Keratinocyte (primary cell): Measurements from ENCODE around the gene GLIS2. TPM values are rescaled to one million over a fixed set of nuclear protein-coding genes. Genes with fewer than 3 reads are reported as not detected.

Experiments
- DNase-seq: peaks from one replicate; pipeline ENCODE4 v3.0.0-alpha.2; 2011; ENCODE audit warnings: low read depth, missing footprints, low spot score
- FAIRE-seq: peaks from 2 replicates; lab custom pipeline; 2011; peaks lifted over from hg19 to GRCh38; lab: Jason Lieb, UNC
- H2AFZ ChIP-seq: 2 replicates; pipeline ENCODE4 v1.6.0; 2012; ENCODE audit warnings: low read length, control low read depth, inconsistent platforms; ENCODE audit not compliant: control insufficient read depth
- H3K27ac ChIP-seq: 2 replicates; pipeline ENCODE4 v1.5.1; 2011; ENCODE audit warnings: low read length; ENCODE audit not compliant: control insufficient read depth, insufficient read depth
- H3K27me3 ChIP-seq: 3 replicates; pipeline ENCODE4 v1.6.0; 2011; ENCODE audit warnings: low read length; ENCODE audit not compliant: control insufficient read depth, insufficient read depth; ENCODE audit errors: extremely low read depth
- H3K36me3 ChIP-seq, 2 experiments: 2 replicates in 1 of 2; 3 replicates in 1 of 2; pipeline ENCODE4 v1.5.1; 2011; ENCODE audit warnings: low read length in 2 of 2, mild to moderate bottlenecking in 1 of 2; ENCODE audit not compliant: control insufficient read depth in 2 of 2, insufficient read depth in 2 of 2; ENCODE audit errors: extremely low read depth in 1 of 2
- H3K4me1 ChIP-seq: 3 replicates; pipeline ENCODE4 v1.5.1; 2011; ENCODE audit warnings: low read length; ENCODE audit not compliant: control insufficient read depth, insufficient read depth; ENCODE audit errors: extremely low read depth
- H3K4me2 ChIP-seq: 3 replicates; pipeline ENCODE4 v1.6.0; 2011; ENCODE audit warnings: low read depth, low read length; ENCODE audit not compliant: control insufficient read depth, insufficient read depth; ENCODE audit errors: extremely low read depth
- H3K4me3 ChIP-seq, 3 experiments: fragments of 200-600 bp in 1 of 3; sonication (generic) in 1 of 3; 2 replicates in 2 of 3; 3 replicates in 1 of 3; pipeline ENCODE4 v1.5.1; 2011 to 2016; ENCODE audit warnings: low read length in 3 of 3, mild to moderate bottlenecking in 3 of 3, control low read depth in 2 of 3, inconsistent platforms in 1 of 3, low read depth in 1 of 3, mixed read lengths in 1 of 3, mixed run types in 1 of 3, moderate library complexity in 1 of 3; ENCODE audit not compliant: control insufficient read depth in 2 of 3, insufficient read depth in 2 of 3; ENCODE audit errors: extremely low read depth in 1 of 3
- H3K79me2 ChIP-seq: 2 replicates; pipeline ENCODE4 v1.6.0; 2012; ENCODE audit warnings: low read length; ENCODE audit not compliant: control insufficient read depth, insufficient read depth
- H3K9ac ChIP-seq: 3 replicates; pipeline ENCODE4 v1.6.0; 2011; ENCODE audit warnings: low read length; ENCODE audit not compliant: control insufficient read depth, insufficient read depth; ENCODE audit errors: extremely low read depth
- H3K9me1 ChIP-seq: 3 replicates; pipeline ENCODE4 v1.6.0; 2011; ENCODE audit warnings: low read length; ENCODE audit not compliant: control insufficient read depth, insufficient read depth; ENCODE audit errors: extremely low read depth
- H3K9me3 ChIP-seq: 2 replicates; pipeline ENCODE4 v1.5.1; 2012; ENCODE audit warnings: low read depth, low read length; ENCODE audit not compliant: control insufficient read depth
- H4K20me1 ChIP-seq: 3 replicates; pipeline ENCODE4 v1.6.0; 2011; ENCODE audit warnings: low read length; ENCODE audit not compliant: control insufficient read depth, insufficient read depth; ENCODE audit errors: extremely low read depth
- CTCF ChIP-seq, 3 experiments: IDR thresholded peaks in 1 of 3; conservative IDR thresholded peaks in 1 of 3; optimal IDR thresholded peaks in 1 of 3; 2 replicates in 2 of 3; 3 replicates in 1 of 3; pipeline versions ENCODE3 to v1.5.1; 2011; ENCODE audit warnings: low read length in 3 of 3, mild to moderate bottlenecking in 3 of 3, moderate library complexity in 2 of 3, control low read depth in 1 of 3, inconsistent platforms in 1 of 3; ENCODE audit not compliant: insufficient read depth in 2 of 3; ENCODE audit errors: extremely low read depth in 1 of 3
- EZH2 ChIP-seq: IDR thresholded peaks from one replicate; pipeline ENCODE4 v1.6.1; 2012; ENCODE audit warnings: inconsistent platforms, mild to moderate bottlenecking, low read length, moderate library complexity
- dilution Hi-C: fragments of 300-500 bp; cut with MboI; formaldehyde crosslinking; loops from one replicate; pipeline ENCODE4 v1.7.0; 2020; ENCODE audit warnings: low sequenced_read_pairs; ENCODE audit not compliant: extremely low pct_ligation_motif_present
- polyA plus RNA-seq, 5 experiments: library from polyadenylated mRNA; depleted of rRNA in 3 of 5; stranded (reverse) in 3 of 5; stranded (forward) in 1 of 5; unstranded in 1 of 5; fragments of >200 nt; gene quantifications; 1 replicate in 1 of 5; 2 replicates in 3 of 5; 3 replicates in 1 of 5; pipeline versions ENCODE4 v1.2.1 to v1.2.3, GENCODE V29; 2011 to 2012; ENCODE audit warnings: missing spikeins in 2 of 5, low read depth in 1 of 5, low replicate concordance in 1 of 5

Gene GLIS2
- polyA plus RNA-seq, 1 donor (not counting 4 experiments of a cell fraction or from before 2014, with no cell fraction given), result 0.63 TPM

GRCh38 chr16:4301968-4302367, 13.9 kb upstream of the GLIS2 start:
- H3K36me3 ChIP-seq, result no peaks in the 10 kb centered on the region
- H3K4me1 ChIP-seq, result peaks cover 27% of the 10 kb centered on the region
- TF ChIP-seq CTCF (optimal IDR thresholded peaks at IDR 0.05 in 1 of 3, IDR thresholded peaks at IDR 0.05 in 1 of 3, conservative IDR thresholded peaks at IDR 0.05 in 1 of 3; ENCODE audit: extremely low read depth in 1 of 3, insufficient read depth in 2 of 3, low read length in 3 of 3) (no peak), EZH2 (no peak)
- no peaks in the 10 kb centered on the region for H3K9me1 ChIP-seq
- H3K9ac ChIP-seq, result no peak overlapping the region
- no peaks in the 10 kb centered on the region for H3K79me2 ChIP-seq
- DNase-seq, result no peak
- FAIRE-seq, result no peak
- no peak overlapping the region for H3K27ac ChIP-seq
- H3K4me3 ChIP-seq, result no peak overlapping the region
- H3K9me3 ChIP-seq, result no peaks in the 10 kb centered on the region
- dilution Hi-C loops, result no loop called here
- H4K20me1 ChIP-seq, result no peaks in the 10 kb centered on the region
- no peaks in the 10 kb centered on the region for H3K27me3 ChIP-seq
- H3K4me2 ChIP-seq, result no peak overlapping the region
- H2AFZ ChIP-seq, result no peak overlapping the region

GRCh38 chr16:4303973-4304372, 11.9 kb upstream of the GLIS2 start:
- dilution Hi-C loops, result no loop called here
- Histone ChIP-seq H4K20me1 (no peaks in the 10 kb centered on the region), H3K36me3 (no peaks in the 10 kb centered on the region), H3K4me3 (no peak overlapping the region), H3K9ac (no peak overlapping the region), H3K9me1 (no peaks in the 10 kb centered on the region), H3K27ac (no peak overlapping the region), H3K4me1 (peaks cover 14% of the 10 kb centered on the region), H2AFZ (no peak overlapping the region), H3K79me2 (no peaks in the 10 kb centered on the region), H3K4me2 (no peak overlapping the region), H3K27me3 (no peaks in the 10 kb centered on the region), H3K9me3 (no peaks in the 10 kb centered on the region)
- FAIRE-seq (no peak), DNase-seq (no peak)
- no peak for TF ChIP-seq EZH2
- no peak for TF ChIP-seq CTCF (optimal IDR thresholded peaks at IDR 0.05 in 1 of 3, IDR thresholded peaks at IDR 0.05 in 1 of 3, conservative IDR thresholded peaks at IDR 0.05 in 1 of 3; ENCODE audit: extremely low read depth in 1 of 3, insufficient read depth in 2 of 3, low read length in 3 of 3)
